ENCODE data around the gene RTP3.

RTP3 gene

DNA sequence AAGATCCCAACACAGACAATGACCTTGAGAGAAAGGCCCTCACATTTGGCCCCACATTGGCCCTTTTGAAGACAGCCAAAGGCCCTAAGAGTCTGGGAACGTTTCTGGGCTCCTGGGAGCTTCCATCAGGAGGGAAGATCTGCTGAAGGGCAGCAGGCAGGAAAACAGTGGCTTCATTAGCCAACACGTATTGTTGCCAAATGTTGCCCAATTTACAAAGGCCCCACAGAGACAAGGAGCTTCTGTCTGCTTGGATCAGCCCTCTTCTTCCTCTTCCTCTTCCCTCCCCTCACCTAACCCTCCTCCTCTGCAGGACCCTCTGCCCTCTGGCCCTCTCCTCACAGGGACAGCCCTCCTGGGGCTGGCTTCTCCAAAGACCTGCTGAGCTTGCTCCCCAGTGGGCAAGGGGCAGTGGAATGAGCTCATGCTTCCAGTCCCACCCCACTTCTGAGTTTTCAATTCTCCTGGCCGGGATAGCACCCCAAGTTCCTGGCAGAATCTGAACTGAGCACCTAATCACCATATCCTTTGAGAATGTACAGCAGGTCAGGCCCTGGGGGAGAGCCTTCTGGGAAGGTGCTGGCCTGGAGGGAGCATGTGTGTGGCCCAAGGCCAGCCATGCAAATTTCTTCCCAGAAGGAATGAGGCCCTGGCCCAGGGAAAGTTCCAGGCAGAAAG, 28.0 kb upstream of the RTP3 start:
- DNase-seq (ENCODE audit: low spot score): no peak

DNA sequence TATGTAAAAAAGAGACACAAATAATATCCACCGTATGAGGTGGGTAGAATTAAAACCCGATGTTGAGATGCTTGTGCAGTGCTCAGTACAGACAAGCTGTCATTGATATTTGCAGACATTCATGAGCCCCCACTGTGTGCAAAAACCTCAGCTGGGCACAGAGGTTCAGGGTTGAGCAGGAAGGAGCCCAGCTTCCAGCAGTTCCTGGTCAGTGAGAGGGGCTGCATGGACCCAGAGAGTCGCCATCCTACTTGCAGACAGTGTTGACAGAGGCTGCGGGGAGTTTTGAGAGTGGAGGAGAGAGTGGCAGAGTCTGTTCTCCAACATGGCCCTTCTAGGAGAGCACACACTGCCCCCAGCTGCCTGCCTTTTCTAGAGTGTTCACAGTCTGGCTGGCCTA, 26.9 kb upstream of the RTP3 start:
- no peak for DNase-seq (ENCODE audit: low spot score)

DNA sequence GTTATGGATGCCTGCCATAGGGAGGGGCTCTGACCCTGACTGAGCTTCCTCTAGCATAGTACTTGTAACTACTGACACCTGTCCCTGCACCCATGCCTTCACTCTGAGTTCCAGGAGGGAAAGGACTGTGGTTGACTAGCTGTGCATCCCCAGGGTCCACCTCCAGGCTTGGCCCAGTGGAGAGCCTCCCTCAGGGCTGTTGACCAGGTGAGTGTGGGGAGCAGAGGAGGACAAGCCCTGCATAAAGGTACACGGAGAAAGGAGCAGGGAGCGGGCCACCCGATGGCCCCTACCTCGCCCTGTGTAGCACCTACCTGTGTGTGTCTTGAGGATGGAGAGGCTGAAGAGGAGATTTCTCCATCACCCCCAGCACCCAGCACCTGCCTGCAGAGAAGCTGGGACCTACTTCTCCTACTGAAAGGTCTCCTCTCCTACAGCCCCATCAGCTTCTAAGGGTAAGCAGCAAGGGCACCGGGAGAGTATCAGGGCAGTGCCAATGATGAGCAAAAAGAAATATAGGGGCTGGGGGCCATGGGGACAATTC, 26.3 kb upstream of the RTP3 start:
- DNase-seq (ENCODE audit: low spot score): no peak

DNA sequence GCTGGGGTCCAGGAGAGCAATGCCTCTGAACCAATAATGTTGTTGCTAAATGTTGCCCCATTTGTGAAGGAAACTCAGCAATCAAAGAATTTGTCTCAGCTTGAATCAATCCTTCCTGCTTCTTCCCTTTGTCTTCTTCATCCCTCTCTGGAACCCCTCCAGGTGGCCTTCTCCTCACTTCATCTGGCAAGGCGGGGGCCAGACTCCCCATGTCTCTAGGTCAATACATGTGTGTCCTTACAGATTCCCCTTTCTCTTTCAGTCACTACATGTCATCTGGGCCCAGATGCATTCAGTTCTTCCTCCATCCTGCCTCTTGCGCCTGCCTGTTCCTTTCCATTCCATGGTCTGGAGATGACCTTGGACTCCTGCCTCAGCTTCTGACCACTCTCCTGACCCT, 25.0 kb upstream of the RTP3 start:
- DNase-seq (ENCODE audit: low spot score): no peak

DNA sequence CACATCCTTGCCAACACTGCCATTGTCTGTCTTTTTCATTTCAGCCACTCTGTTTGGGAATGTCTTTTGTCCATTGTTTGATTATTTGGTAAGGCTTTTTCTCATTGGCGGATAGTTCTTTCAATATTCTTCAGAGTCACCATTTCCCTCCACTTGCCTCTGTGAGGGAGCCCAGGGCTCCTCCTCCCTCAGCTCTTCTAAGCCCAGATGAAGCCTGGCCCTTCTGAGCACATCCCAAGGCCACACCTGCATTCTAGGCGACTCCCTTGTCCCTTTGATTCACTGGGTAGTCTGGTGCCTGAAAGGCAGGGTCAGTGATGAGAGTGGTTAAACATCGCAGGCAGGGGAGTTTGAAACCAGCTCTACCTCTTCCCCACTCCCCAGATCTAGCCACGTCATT, 20.6 kb upstream of the RTP3 start:
- DNase-seq (ENCODE audit: low spot score): no peak

DNA sequence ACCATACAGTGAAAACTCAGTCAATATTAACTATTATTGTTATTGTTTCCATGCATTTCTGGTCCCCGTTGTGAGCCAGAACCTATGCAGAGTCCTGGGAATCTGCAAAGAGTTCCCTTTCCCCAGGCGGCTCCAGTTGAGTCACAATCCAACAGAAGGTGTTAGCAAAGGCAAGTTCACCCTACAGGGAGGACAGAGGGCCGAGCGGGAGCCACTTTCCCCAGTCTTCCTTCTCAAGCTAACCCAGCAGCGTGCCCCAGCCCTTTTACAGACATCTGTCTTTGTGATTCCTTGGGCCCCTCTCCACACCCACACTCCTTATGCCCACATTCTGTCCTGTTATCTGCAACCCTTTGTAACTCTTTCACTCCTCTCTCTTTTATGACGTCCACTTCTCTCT, 20.0 kb upstream of the RTP3 start:
- DNase-seq (ENCODE audit: low spot score): no peak

DNA sequence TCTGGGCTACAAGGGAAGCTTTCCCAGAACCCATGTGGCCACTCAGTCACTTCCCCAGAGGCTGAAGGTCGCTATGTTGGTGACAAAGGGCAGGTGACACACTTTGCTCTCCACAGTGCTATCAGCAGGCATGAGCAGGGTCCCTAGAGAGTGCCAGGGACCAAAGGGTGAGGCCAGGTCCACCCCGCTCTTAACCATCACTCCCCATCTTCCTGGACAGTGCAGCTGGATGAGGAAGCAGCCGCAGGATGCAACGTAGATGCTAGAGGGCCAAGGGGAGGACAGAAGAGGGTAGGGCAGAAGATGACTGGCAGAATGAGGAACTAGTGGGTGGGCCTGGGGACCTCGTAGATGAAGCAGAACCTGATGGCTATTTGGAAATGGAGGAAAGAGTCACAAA, 19.4 kb upstream of the RTP3 start:
- no peak for DNase-seq (ENCODE audit: low spot score)

DNA sequence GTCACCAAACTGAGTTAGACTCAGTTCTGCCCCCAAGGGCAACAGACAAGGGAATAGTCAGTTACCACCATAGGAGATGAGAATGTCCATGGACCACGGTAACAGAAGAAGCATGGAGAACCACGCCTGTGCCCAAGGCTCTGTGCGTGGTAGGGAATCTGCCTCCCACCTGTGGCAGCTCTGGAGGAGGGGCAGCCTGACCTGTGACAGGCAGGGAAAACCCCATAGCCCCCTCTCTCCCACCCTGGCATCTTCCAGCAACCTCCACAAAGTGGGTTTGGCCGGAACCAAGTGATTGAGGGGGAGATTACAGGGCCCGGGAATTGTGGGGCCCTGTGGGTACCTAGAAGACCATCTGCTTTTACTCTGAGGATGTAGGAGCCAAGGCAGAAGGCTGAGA, 18.8 kb upstream of the RTP3 start:
- DNase-seq (ENCODE audit: low spot score): no peak

DNA sequence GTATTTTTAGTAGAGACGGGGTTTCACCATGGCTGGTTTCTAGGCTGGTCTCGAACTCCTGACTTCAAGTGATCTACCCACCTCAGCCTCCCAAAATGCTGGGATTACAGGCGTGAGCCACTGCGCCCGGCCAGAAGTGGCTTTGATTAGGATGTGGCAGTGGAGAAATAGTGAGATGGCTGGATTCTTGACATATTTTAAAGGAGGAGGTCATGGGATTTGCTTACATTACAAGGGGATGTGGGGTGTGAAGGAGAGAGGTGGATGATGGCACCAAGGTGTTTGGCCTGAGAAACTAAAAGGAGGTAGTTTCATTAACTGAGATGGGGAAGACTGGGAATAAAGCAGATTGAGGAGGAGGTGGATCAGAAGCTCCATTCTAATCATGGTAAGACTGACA, 18.1 kb upstream of the RTP3 start:
- no peak for DNase-seq (ENCODE audit: low spot score)

DNA sequence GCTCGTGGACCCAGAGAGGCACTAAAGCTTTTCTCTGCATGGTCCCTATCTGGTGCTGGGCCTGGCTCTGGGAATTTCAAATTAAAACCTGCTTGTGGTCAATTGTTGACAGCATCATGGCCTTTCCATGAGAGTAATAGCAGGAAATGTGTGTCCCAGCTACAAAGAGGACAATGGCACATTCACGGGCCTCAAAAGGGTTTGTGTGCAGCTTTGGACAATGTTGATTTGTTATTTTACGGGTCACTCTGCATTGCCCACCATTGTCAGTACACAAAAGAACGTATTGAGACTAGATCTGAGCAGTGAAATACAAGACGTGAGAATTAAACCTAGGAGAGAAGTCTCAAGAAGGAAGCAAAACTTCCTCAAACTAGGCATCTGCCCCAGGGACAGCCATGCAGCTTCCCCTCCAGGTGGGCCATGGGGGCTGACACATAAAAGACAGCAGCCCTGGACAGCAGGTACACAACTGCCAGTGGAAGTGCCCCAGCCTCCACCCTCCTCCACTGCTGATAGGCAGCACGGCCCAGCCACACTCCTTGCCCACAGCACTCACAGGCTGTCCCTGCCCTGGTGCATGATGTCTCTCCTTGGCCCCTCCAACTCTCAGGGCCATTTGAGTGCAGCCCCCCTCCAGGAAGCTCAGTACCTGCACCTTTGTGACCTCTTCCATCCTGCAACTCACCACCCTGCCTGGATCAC, 17.1 kb upstream of the RTP3 start:
- DNase-seq (ENCODE audit: low spot score): peak; percentile 97

DNA sequence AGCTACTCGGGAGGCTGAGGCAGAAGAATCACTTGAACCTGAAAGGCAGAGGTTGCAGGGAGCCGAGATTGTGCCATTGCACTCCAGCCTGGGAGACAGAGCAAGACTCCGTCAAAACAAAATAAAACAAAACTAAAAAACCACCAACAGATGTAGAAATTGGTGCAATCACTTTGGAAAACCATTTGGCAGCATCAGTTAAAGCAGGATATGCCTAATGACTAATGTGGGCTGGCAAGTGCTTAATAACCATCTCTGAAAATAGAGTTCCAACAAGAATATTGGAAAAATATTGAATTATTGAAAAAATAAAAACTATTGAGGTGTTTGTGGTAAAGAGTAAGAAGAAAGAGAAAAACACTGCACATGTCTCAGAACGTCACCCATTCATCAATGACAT, 16.1 kb upstream of the RTP3 start:
- DNase-seq (ENCODE audit: low spot score): no peak

DNA sequence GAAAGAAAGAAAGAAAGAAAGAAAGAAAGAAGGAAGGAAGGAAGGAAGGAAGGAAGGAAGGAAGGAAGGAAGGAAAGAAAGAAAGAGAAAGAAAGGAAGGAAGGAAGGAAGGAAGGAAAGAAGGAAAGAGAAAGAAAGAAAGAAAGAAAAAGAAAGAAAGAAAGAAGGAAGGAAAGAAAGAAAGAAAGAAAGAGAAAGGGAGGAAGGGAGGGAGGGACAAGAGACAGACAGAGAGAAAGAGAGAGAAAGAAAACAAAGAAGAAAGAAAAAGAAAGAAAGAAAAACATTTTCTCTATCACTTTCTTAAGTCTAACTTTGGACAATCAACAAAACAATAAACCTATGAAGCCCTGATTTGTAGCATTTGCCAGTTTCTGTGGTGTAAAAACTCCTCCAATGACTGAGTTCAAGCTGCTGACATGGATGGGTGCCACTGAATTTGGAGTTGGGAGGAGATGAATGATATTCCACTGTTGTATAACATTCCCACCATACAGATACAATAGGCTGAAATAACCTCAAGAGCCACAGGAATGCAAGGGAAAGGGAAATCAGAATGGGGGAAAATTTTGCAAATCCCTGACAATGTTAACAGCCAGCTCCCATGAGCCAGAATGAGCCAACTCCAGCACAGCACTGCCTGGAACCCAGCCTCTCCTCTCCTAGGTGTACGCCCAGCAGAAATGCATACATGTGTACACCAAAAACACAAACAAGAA, 15.0 kb upstream of the RTP3 start:
- no peak for DNase-seq (ENCODE audit: low spot score)

DNA sequence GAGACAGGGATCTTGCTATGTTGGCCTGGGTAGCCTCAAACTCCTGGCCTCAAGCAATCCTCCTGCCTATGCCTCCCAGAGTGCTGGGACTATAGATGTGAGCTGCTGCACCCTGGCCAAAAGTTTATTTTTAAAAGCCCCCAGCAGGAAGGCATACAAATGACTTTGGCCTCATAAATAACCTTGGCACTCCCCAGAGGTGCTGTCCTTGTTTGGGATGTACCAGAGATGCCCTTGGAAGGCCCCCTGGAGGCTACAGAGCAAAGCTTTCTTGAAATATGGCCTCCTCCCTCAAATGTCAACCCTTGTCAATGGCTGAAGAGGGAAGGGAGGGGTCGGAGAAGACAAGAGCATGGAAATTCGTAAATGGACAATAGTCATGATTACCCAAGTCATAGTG, 14.0 kb upstream of the RTP3 start:
- no peak for DNase-seq (ENCODE audit: low spot score)

DNA sequence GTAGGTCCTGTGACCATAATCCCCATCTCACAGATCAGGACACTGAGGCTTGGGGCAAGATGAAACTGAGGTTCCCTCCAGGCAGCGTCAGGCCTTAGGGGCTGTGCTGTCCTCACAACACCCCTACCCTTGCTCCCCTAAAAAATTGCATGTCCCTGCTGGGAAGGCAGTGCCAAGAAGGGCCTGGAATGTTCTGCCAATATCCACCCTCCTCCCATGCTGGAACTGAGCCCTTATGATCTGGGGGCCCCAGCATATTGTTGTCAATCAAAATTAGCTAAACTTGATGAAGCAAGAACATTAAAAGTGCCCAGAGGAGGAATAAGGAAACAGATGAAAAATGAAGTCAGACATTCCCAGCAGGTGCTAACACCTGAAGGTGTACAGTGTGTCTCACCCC, 13.4 kb upstream of the RTP3 start:
- no peak for DNase-seq (ENCODE audit: low spot score)

DNA sequence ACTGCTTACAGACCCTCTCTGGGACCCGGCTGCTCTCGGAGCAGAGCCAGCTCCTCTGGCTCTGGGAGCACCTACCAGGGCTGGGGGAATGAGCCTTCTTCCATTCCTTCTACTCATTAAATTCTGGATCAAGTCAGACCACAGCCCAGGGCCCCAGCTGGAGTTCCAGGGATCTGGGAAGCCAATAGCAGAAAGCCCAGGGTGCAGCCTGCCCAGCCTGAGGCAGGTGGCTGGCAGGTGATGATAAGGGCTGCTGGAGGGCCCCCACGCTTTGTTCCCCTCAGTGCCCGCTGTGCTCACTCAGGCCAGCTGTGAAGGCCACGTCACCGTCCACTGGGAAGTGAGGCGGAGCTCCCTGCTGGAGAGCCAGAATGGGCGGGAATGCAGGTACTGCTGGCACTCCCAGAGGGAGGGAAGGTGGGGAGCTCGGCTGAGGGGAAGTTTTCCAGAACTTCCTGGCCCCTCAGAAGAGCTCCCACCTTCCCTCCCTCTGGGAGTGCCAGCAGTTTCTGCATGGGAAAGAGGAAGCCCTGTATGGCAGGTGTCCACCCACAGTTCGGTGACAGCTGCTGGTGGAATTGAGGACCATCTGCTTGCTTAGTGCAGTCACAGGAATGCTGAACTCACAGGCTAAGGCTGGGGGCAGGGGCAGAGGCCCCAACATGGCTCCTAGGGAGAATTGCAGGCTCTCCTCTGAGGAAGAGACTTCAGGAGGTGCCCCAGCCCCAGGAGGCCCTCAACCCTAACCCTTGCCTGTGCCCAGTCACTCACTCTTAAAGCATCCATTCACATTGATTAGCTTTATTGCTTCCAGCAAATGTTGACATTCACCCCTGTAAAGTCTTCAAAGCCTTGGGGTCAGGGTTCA, 12.6 kb upstream of the RTP3 start:
- no peak for DNase-seq (ENCODE audit: low spot score)

DNA sequence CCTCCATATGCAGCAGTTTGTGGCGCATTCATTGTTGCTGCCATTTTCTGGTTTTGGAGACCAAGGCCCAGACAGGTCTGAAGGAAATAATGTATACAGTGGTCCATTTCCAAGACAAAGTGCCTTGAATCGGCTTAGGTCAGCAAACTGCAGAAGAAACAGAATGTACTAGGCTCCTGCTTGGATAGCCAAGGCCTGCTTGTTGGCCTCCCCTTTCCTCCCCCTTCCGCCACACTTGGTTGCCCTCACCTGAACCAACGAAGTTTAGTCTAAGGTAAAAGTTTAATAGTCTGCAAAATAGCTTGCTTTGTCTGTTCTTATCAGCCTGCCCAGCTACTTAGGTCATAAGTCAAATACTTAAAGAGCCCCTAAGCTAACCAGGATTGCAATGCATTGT, 12.0 kb upstream of the RTP3 start:
- DNase-seq (ENCODE audit: low spot score): no peak

DNA sequence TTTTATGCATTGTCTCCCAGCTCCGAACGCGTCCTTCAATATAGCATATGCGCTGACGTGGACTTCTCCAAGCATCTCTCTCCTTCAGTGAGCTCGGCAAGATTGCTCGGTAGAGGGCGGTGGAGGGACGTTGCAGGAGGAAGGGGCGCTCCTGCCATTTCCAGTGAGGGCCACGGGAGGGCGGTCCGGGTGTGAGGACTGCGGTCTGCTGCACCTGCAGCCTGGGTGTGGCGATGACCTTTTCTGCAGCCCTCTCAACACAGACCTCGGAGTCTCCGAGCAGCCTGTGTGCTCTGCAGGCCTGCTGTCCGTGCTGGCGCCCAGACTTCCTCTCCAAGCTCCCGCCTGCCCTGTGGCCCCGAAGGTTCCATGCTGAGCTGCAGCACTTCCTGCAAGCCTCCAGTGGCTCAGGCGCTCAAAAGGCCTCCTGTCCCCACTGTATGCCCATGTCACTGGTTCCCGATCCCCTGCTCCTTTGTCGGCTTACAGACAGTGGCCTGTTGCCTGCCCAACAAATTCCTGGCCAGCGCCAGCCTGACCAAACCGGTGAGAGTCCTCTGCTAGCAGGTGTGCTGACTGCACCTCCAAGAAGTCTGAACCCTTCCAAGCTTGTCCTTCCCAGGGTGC, 8.9 kb upstream of the RTP3 start:
- DNase-seq (ENCODE audit: low spot score): peak; percentile 93

DNA sequence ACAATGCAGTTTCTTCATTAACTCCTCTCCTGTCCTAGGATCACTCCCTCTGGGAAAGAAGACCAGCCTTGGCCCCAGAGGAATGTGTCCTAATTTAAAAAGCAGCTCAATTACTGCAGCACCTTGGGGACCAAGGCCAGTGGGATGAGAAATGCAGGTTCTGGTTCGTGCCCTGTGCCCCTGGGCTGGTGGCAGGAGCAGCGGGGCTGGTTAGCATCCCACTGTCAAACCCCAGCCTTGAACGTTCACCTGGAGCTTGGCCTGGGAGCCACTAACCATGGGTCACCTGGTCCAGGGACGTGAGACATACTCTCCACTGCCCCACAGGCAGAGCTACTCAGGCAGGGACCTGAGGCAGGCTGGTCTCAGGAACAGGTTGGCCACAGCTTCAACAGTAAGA, 8.4 kb upstream of the RTP3 start:
- no peak for DNase-seq (ENCODE audit: low spot score)

DNA sequence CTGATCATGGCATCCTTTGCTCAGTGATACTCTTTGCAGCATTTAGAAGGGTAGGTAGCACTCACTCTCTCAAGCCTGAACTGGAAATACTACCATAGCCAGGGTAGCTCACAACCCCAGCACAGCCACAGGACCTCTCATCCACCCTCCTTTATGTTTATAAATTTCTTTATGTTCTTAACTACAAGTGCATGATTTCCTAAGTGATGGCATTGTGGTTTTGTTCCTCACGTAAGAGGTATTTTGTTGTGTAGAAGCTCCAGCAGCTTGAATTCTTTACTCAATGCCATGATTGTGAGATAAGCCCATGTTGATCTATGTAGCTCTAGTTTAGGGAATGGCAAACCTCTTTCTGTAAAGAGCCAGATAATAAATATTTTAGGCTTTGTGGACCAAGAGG, 7.9 kb upstream of the RTP3 start:
- no peak for DNase-seq (ENCODE audit: low spot score)

DNA sequence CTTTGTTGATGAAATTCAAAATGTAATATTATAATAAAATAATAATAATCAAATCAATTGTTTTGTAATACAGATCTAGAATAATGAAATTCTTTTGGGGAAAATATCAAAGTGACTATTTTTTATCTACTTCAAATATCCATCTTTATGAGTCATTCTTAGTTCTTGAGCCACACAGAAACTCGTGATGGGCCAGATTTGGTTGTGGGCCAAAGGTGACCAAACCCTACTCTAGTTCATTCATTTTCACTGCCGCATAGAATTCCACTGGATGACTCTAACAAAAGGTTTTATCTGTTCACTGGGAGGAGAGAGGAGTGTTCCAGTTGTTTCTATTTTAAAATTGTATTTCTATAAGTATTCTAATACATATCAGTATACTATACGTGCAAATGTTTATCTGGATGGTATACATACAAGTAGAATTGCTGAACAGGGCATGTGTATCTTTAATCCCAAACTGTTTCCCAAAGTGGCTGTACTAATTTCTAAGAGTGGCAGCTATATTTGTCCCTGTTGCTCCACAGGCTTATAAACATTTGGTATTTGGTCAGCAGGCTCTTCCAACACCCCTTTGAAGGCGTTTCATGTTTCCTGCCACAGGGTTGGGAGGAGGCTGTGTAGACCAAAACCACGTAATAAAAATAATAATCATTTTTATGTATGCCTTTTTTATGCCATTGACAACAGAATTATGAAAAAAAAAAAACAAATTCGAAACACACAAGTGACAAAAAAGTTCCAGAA, 7.3 kb upstream of the RTP3 start:
- DNase-seq (ENCODE audit: low spot score): no peak
